Measurements from ENCODE around the gene PGBD5. TPM values are rescaled to one million over a fixed set of nuclear protein-coding genes. Genes with fewer than 3 reads are reported as not detected.

Gene PGBD5
- polyA plus RNA-seq, 1 of the 3 experiments (the other 2 are of a cell fraction): 0.15 TPM

GRCh38 chr1:230284891-230285290, 141.2 kb downstream of the PGBD5 start:
- no peak for DNase-seq
- H3K27me3 ChIP-seq (ENCODE audit: insufficient read depth): no peaks in the 10 kb centered on the region
- no peak overlapping the region for H2AFZ ChIP-seq (ENCODE audit: low read depth)
- no peak overlapping the region for H3K4me2 ChIP-seq
- no peak overlapping the region for H3K27ac ChIP-seq (ENCODE audit: low read depth in 2 of 2, low read length in 1 of 2)
- H4K20me1 ChIP-seq (ENCODE audit: insufficient read depth): no peaks in the 10 kb centered on the region
- peaks cover 0 to 14% of the 10 kb centered on the region in 2 experiments for H3K36me3 ChIP-seq (replicated peaks in 1 of 2; ENCODE audit: control insufficient read depth in 1 of 2, insufficient read depth in 2 of 2, low read length in 1 of 2)
- no peak overlapping the region for H3K4me3 ChIP-seq (ENCODE audit: low read depth in 2 of 2, low read length in 1 of 2)
- 94% methylated on average over 10 of the region's 10 CpGs for WGBS (ENCODE audit: low lambda C conversion rate)
- no peak overlapping the region for H3K9ac ChIP-seq
- H3K4me1 ChIP-seq (ENCODE audit: control insufficient read depth in 1 of 2, insufficient read depth in 2 of 2, low read depth in 1 of 2, low read length in 1 of 2): peaks cover 0 to 18% of the 10 kb centered on the region in 2 experiments; a peak in 1 of 4 replicates
- H3K9me2 ChIP-seq: no peaks in the 10 kb centered on the region
- H3F3A ChIP-seq (replicated peaks; ENCODE audit: insufficient read depth): no peaks in the 10 kb centered on the region
- no peaks in the 10 kb centered on the region for H3K79me2 ChIP-seq (ENCODE audit: insufficient read depth)
- TF ChIP-seq REST (IDR thresholded peaks at IDR 0.05; ENCODE audit: low read depth, low read length): no peak
- no peak for TF ChIP-seq PBX3 (IDR thresholded peaks at IDR 0.05)
- no peak for TF ChIP-seq RFX5 (IDR thresholded peaks at IDR 0.05; ENCODE audit: low read length)
- TF ChIP-seq MXI1 (IDR thresholded peaks at IDR 0.05; ENCODE audit: low read depth, low read length): no peak
- no peak for TF ChIP-seq JUND (IDR thresholded peaks at IDR 0.05)
- TF ChIP-seq SIN3A (IDR thresholded peaks at IDR 0.05; ENCODE audit: borderline replicate concordance, low read depth, low read length): no peak
- no peaks in the 10 kb centered on the region for H3K9me3 ChIP-seq
- ChIA-PET POLR2A (no interaction called here), CTCF (no interaction called here)

- H3K4me1 ChIP-seq (ENCODE audit: control insufficient read depth in 1 of 2, insufficient read depth in 2 of 2, low read depth in 1 of 2, low read length in 1 of 2): peaks cover 0 to 18% of the 10 kb centered on the region in 2 experiments; a peak in 1 of 4 replicates
- no peak overlapping the region for H3K27ac ChIP-seq (ENCODE audit: low read depth in 2 of 2, low read length in 1 of 2)
- H4K20me1 ChIP-seq (ENCODE audit: insufficient read depth): no peaks in the 10 kb centered on the region
- H3K9me3 ChIP-seq: no peaks in the 10 kb centered on the region
- peaks cover 0 to 26% of the 10 kb centered on the region in 2 experiments for H3K36me3 ChIP-seq (replicated peaks in 1 of 2; ENCODE audit: control insufficient read depth in 1 of 2, insufficient read depth in 2 of 2, low read length in 1 of 2)
- WGBS (ENCODE audit: low lambda C conversion rate): 98% methylated on average over 12 of the region's 12 CpGs
- H3K27me3 ChIP-seq (ENCODE audit: insufficient read depth): no peaks in the 10 kb centered on the region
- H3F3A ChIP-seq (replicated peaks; ENCODE audit: insufficient read depth): no peaks in the 10 kb centered on the region
- no peak for DNase-seq
- POLR2A ChIA-PET: no interaction called here
- H2AFZ ChIP-seq (ENCODE audit: low read depth): no peak overlapping the region
- CTCF ChIA-PET: no interaction called here
- no peaks in the 10 kb centered on the region for H3K79me2 ChIP-seq (ENCODE audit: insufficient read depth)
- no peaks in the 10 kb centered on the region for H3K9me2 ChIP-seq
- TF ChIP-seq REST (IDR thresholded peaks at IDR 0.05; ENCODE audit: low read depth, low read length): no peak
- no peak for TF ChIP-seq USF2 (IDR thresholded peaks at IDR 0.05; ENCODE audit: borderline replicate concordance, low read depth, low read length)
- no peak for TF ChIP-seq MAX (IDR thresholded peaks at IDR 0.05; ENCODE audit: low read depth)
- no peak for TF ChIP-seq RXRA (IDR thresholded peaks at IDR 0.05; ENCODE audit: borderline replicate concordance, low read depth)
- no peak for TF ChIP-seq TCF12 (IDR thresholded peaks at IDR 0.05)
- no peak overlapping the region for H3K4me2 ChIP-seq
- no peak overlapping the region for H3K9ac ChIP-seq
- H3K4me3 ChIP-seq (ENCODE audit: low read depth in 2 of 2, low read length in 1 of 2): no peak overlapping the region
These were observed 142.5 kb downstream of the PGBD5 start for GRCh38 chr1:230283678-230284077.

Data from SK-N-SH (cell line).